Glomerular visceral epithelial cell (primary cell): ENCODE results near the gene TULP4.

Source experiments
- DNase-seq: peaks from one replicate; pipeline ENCODE4 v3.0.0-alpha.2; 2016; ENCODE audit errors: extremely low spot score

Gene TULP4

DNA sequence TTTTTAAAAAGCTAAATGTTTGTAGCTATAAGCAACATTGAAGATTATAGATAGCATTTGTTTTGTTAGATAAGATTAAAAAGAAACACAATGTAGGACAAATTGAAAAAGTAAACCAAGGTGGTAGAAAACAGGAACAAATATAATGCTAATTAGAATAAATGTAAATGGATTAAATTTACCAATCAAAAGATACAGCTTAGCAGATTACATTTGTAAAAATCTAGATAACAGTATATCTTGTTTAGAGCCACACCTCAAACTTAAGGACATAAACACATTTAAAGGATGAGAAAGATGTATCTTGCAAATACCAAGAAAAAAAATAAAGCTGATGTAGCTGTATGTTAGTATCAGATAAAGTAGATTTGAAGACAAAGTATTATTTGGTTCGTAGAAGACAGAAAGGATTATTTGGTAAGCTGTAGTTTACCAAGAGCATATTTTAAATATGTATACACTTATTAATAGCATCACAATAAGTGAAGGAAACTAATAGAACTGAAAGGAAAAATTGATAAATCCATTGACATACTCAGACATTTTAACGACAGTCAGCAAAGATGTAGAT lies 107.2 kb downstream of the TULP4 start:
- DNase-seq: no peak

DNA sequence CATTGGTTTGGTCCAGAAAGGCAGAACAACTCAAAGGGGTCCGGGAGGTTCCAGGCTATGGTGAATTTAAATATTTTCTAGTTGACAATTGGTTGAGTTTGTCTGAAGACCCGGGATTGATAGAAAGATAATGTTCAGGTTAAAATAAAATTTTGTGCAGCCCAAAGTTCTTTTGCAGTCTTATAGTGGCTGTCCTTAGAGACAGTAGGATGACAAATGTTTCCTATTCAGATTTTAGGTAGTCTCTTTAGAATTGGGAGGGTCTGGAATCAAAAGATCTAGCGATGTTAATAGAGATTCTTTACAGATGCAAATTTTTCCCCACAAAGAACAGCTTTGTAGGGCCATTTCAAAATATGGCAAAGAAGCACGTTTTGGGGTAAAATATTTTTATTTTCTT lies 109.1 kb downstream of the TULP4 start:
- no peak for DNase-seq

DNA sequence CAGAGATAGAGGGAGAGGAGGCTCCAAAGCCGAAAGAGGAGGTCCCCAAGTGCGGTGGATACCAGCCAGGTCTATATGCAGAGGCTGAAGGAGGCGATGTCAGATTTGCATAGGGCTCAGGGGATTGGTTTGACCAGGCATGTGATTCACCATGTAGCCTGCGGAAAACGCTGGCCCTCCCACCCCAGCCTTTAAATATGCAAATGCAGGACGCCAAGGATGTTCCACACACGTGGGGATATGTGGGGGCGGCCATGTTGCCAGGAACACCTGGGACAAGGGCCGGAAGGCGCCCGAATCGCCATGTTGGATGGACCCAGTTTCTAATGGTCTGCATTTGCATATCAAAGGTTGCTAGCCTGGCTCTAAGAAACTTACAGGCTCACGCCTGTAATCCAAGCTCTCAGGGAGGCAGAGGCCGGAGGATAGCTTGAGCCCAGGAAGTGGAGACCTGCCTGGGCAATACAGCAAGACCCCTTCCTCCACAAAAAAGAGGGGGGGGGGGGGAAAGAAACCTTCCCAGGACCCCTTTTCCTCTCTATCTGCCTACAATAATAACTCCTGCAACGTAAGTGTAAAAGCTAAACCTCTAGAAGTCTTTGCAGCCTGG lies 110.5 kb downstream of the TULP4 start:
- no peak for DNase-seq

DNA sequence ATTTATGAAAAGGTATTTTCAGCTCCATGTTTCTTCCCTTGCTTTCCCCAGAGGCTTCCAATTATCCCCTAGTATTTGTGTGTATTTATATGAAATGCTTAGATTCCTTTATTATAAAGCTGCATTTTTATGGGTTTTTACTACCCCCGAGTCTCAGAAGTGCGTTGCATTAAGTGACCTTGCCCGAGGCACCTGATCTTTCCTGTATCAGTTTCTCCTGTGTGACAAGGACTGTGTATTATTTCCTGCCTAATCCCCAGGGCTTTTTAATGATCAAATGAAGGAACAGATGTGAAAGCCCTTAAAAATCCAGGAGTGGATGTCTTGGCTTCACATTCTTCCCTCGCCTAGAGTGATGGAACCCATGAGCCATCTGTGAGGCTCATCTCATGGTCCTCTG lies 118.8 kb downstream of the TULP4 start:
- DNase-seq: no peak

DNA sequence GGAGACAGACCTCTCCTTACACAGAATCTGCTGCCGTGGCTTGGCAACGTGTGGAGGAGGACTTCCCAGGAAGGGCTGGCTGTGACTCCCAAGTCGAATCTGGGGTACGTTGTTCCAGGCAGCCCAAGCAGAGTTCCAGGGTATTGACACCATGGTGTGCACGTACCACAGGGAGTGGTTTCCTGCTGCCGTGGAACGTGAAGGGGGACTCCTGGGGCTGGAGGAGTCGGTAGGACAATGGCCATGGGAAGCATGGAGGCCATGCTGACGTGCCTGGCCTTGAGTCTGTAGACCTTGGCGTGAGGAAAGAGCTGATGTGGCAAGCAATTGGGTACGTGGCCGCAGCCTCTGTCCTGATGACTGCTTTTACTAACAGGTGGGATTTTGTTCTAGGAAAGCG lies 119.3 kb downstream of the TULP4 start:
- no peak for DNase-seq

DNA sequence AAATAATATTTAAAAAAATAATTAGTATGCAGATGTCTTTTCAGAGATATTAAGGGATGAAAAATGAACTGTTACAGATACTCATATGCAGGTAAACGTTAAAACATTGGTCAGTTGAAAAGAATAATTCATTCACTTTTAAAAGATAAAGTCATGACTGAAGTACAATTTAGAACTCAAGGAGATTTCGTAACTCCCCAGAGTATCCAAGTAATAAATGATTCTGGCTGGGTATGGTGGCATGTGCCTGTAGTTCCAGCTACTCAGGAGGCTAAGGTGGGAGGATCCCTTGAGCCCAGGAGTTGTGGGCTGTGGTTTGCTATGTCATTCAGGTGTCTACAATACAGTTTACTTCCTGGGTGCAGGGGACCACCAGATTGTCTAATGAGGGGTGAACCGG lies 125.3 kb downstream of the TULP4 start:
- DNase-seq: no peak

DNA sequence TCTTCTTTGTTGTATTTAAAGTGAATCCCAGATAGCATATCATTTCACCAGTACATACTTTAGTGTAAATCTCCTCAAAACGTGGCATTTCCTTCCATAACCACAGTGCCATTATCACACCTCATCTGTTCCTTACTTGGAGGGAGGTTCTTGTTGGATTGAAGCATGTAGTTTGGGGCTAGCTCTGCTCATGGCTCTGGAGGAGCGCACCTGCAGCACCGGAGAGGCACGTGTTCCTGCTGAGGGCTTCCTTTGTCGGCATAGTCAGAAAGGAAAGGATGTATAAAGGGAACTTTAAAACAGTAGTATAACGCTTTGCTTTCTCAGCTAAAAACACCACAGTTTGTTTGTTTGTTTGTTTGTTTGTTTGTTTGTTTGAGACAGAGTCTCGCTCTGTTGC lies 126.0 kb downstream of the TULP4 start:
- DNase-seq: no peak

DNA sequence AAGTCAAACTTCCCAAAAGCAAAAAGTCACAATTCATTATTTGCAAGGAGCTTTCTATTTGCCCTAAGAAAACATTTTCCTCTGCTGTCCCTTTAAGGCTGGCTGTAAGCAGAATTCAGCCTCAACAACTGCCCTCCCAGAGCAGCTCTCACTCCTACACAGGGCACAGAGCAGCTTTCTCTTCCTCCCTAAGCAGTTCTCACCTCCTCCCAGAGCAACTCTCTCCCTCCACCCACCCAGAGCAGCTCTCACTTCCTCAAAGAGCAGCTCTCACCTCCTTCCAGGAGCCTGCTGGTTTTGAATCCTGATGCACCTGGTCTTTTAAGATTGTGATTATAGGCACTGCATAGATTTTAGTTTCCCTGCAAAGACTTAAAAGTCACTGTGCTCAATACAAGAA lies 127.0 kb downstream of the TULP4 start:
- no peak for DNase-seq

DNA sequence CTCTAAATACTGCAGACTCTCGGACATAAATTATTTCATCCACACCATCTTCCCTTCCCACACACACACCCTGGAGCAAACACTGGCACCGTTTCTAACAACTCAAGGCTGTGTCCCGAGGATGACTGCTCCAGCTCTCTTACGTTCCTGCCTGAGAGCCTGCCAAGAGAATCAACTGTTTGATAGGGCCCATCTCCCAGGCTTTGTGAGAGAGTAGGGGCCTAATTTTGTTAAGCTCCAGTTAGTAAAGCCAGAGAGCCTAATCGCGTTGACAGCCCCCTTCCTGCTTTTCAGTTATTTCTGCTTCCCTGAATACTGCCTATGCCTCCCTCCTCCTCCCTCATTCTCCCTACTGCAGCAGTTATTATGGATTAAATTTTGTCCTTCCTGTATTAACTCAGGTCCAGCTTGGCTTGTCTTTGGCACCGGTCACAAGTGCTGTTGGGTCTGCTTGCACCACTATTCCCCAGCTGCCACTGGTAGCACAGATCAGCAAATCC lies 129.5 kb downstream of the TULP4 start:
- no peak for DNase-seq

DNA sequence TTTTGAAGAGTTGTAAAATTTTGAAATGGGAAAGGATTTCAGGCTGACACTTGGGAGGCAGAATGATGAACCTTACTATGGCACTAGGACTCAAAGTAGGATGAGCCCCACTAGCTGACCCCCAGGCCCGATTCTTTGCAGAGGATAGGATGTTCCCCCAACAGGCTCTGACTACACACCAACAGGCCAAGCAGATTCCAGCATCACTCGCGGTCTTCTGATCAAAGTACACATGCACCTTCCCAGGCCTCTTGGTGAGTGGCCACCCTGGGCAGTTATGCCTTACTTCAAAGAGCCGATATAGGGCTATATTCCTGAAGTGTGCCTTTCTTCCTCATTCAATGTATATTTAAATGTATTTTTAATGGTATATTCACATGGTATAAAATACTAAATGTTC lies 130.0 kb downstream of the TULP4 start:
- DNase-seq: no peak

DNA sequence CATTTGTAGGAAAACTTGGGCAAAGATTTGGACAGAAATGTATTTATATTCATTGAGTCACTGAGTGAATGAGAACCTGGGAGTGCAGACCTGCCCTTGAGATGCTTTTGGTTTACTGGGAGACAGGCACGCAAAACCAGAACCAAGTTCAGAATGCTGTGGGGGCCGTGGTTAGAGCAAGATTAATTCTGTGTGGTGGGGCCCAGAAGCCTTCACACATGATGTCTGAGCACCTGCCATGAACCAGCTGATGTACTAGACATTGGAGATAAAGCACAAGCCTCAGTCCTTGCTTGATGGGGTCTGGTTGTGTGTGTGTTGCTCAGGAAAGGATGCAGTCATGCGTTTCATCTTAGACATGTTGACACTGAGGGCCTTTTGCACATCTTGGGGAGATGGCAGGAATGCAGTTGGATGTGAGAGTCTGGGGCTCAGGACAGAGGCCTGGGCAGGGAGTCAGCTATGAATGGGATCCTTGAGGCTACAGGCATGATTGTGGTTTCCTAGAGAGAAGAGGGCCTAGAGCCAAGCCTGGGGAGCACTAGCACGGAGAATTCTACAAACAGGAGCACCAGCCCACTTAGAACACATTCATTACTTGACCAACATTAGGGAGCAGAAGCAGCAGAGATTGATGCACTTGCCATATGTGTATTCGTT lies 133.3 kb downstream of the TULP4 start:
- DNase-seq: peak; percentile 3

DNA sequence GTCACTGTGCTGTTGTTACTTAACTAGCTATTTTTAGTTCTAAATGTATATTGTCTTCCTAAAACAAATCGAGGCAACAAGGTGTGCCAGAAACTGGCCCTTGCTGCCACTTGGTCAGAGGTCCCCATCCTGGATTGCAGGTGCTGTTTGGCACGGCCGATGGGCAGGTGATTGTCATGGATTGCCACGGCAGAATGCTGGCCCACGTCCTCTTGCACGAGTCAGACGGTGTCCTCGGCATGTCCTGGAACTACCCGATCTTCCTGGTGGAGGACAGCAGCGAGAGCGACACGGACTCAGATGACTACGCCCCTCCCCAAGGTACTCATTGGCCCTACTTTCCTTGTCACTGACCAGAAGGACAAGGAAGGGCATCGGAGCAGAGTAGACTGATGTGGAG lies 136.6 kb downstream of the TULP4 start:
- no peak for DNase-seq

DNA sequence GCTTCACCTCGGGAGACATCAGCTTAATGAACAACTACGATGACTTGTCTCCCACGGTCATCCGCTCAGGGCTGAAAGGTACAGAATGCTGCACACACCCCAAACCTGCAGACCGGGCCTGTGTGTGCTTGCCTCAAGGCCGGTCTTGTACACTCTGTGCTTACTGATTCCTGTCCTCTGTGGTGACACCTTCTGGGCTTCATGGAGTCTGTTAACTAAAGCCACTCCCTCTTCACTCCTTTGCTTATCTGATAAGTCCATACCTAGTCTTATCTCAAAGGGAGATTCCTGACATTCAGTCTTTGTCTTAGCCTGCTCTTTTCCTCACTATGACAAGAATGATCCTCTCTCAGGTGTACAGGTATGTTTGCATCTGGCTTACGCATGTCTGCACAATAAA lies 139.9 kb downstream of the TULP4 start:
- no peak for DNase-seq

DNA sequence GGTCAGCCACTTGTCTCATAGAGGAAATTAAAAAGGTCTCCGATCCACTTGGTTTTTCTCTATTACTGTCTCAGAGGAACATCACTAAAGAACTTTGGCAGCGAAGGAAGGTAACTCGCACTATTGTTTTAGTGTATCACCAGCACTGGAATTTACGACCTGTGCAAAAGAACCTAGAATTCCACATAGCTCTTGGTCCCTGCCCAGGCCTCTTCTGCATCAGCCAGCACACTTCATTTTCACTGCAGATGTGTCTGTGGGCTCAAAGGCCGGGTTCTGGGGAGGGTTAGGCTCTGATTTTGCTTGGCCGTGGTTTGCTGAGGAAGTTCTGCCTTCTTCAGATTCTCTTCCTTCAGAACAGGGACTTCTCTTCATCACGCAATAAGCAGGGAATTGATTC lies 144.9 kb downstream of the TULP4 start:
- DNase-seq: no peak

DNA sequence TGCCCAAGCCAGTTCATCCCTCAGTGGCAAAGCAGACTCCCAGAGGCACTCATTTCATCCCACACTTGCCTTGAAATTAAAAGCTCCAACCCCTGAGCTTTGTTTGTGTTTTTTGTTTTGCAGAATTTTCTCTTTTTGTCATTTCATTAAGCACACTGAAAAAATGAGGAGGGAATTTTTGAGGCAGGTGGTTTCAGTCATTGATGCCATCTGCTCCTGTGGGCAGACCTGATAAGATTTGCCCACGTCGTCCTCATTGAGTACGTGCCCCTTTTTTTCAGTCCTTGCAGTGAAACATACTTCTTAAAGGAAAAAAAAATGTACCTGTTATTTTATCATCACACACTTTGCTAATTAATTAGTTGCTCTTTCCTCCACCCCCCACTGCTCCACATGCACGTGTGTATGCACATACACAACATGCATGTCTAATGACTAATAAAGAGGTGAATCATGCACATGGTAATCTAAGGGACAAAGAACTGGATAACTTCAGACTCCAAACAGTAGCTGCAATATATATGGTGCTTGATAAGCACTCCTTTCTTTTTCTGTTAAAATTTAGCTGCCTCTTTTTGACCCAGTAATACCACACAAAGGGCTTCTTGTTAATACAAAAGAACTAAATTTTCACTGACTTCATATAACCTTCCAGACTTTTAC lies 145.5 kb downstream of the TULP4 start:
- no peak for DNase-seq

DNA sequence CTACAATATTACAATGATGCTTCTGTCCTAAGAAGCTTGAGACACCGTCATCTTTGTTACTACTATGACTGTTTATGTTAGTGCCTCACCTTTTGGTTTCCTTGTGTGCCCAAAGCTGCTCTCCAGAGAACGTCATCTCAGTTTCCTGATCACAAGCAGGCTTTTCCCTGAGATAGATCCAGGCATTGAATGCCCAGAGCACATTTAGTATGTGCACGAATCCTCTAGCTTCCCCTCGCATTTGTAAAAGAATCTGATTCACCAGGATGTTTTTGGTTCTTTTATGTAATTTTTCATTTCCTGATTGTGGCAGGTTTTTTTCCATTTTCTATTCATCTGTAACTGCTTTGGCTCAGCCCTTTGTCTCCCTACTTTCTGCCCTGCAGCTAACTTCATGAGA lies 147.5 kb downstream of the TULP4 start:
- DNase-seq: no peak

DNA sequence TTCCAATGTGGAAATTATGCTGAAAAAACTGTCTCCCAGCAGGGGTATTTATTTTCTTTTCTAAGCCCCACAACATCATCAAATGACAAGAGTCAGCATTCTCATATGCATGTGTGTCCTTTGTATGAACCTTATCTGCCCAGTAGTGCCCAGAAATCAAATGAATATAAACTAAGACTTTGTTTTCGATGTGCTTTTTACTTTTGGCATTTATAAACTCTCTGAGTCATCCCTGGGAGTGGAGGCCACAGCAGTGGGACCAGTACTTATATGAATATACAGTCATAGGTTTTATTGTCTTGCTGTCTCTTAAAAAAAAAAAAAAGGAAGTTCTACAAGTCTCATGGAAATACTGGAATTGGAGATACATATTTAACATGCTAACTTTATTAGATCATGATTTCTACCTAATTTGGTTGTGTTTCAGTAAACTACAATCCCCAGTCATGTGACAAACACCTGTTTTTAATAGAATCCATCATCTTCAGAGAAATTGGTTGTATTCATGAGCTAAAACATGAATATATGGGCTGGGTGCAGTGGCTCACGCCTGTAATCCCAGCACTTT lies 148.4 kb downstream of the TULP4 start:
- DNase-seq: no peak

DNA sequence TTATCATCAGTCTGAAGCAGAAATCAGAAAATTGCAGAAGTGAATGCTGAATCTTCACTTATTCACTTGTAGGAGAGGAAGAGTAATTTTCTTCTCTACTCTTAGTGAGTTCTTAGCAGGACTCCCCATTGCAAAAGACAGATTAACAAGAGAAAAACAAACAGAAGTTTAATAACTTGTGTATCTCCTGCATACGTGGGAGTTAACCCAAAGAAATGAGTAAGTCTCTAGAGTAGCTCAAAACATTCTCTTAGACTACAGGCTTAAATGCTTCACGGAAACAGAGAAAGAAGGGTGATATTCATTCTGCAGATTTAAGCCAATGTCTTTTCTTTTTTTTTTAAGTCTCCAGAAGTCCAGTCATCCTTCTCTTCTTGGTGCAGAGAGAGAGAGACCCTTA lies 149.7 kb downstream of the TULP4 start:
- DNase-seq: no peak

DNA sequence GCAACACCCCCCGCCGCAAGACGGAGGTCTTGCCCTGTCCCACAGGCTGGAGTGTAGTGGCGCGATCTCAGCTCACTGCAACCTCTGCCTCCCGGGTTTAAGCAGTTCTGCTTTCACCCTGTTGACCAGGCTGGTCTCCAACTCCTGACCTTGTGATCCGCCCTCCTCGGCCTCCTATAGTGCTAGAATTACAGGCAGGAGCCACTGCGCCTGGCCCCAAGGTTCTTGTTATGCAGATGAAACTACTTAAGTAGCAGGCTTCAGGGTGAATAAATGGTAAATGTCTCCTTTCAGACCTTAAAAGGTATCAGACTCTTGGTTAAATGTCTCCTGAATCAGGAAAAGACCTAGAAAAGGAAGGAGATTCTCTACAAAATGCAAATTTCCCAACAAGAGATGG lies 152.2 kb downstream of the TULP4 start:
- no peak for DNase-seq

DNA sequence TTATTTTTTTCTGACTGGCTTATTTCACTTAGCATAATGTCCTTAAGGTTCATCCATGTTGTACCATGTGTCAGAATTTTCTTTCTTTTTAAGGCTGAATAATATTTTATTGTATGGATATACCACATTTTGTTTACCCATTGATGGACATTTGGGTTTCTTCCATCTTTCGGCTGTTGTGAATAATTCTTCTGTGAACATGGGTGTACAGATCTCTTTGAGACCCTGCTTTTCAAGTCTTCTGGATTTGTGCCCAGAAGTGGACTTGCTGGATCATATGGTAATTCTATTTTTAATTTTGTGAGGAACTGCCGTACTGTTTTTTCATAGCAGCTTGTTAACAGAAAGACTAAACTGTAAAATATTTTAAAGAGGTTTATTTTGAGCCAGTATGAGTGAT lies 153.0 kb downstream of the TULP4 start:
- DNase-seq: no peak

DNA sequence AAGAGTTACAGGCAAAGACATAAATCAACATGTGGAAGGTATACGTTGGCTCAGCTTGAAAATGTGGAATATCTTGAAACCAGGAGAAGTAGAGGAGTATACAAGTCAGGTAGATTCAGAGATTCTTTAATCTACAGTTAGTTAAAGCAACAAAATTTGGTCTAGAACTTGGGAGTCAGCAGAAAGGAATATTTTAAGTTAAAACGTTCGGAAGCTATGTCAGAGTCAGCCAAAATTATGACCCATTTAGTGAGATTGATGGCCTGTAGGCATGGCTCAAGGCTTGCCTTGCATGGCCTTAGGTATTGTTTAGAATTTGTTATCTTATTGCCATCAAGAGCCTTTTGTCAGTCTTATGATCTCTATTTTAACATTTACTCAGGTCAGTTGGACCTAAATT lies 153.5 kb downstream of the TULP4 start:
- DNase-seq: no peak

DNA sequence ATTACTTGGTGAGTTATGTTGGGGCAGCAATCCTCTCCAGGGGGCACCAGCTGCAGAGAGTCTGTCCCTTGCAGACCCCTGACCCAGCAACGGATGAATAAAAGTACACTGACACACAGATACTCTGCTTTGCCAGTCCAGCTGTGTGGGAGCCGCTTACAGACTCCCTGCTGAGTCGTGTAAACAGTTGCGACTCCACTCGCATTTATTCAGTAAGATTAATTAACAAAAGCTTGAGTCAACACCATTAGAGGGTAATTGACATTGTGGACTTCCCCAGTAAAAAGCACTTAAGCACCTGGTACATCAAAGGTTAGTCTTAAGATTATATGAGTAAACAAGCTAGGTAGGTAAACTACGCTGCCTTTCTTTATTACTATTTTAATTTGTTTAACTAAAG lies 155.7 kb downstream of the TULP4 start:
- no peak for DNase-seq

DNA sequence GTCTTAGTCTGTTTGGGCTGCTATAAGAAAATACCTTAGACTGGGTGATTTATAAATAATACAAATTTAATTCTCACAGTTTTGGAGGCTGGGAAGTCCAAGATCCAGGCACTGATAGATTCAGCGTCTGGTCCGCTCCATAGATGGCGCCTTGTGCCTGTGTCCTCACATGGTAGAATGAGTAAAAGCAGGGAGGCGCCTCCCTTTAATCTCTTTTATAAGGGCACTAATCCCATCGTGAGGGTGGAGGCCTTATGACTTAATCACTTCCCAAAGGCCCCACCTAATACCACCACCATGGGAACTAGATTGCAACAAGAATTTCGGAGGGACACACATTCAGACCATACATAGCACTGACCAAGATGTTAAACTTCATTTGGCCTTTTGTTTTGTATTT lies 156.4 kb downstream of the TULP4 start:
- DNase-seq: no peak
